22Rv1 (cell line): ENCODE measurements around the gene GRIA4.

ENCODE experiments used
- CTCF ChIP-seq: fragments of 450-650 bp; IDR thresholded peaks from 2 replicates; pipeline ENCODE4 v1.5.1; 2017; ENCODE audit warnings: mild to moderate bottlenecking
- ZFX ChIP-seq: fragments of 450-650 bp; IDR thresholded peaks from 2 replicates; pipeline ENCODE4 v1.6.1; 2017; ENCODE audit warnings: antibody characterized with exemption, borderline replicate concordance

- TF ChIP-seq CTCF (no peak), ZFX (no peak)
These were observed 190.0 kb downstream of the GRIA4 start for GRCh38 chr11:105799728-105800462.
